ENCODE data around the gene ASAP2. TPM values are rescaled to one million over a fixed set of nuclear protein-coding genes. Genes with fewer than 3 reads are reported as not detected.
"Not testable (repeated sequence)": the region's sequence is repeated elsewhere in the genome, so short reads cannot be mapped to it uniquely, and the experiment has no call there.

Gene ASAP2
- total RNA-seq, 2 experiments from 2014 or later: 0.08 to 0.23 TPM

DNA sequence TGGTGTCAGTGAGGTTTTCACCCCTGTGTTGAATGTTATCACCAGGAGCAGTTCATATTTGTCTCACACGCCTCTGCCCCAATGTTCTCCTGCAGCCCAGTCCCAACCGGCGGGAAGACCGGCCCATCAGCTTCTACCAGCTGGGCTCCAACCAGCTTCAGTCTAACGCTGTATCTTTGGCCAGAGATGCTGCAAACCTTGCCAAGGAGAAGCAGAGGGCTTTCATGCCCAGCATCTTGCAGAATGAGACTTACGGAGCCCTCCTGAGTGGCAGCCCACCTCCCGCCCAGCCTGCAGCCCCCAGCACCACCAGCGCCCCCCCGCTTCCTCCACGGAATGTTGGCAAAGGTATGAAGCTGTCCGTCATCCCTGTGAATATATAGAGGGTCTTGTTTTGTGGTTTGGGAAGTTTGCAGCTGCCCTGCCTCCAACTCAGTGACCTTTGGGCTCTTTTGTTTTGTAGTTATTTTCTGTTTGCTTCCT is 181.6 kb downstream of the ASAP2 start:
- ChIA-PET POLR2A (no interaction called here), CTCF (interaction anchor here (0.7 to 1.2 kb wide), 2 partner anchors 32 to 1944 kb away, joined by 3 to 4 read pairs; no protein-coding TSS in a partner anchor)

- ChIA-PET CTCF (interaction anchor here (0.6 to 1.2 kb wide), 3 partner anchors 33 to 1945 kb away, joined by 3 to 4 read pairs (median 3); no protein-coding TSS in a partner anchor), POLR2A (no interaction called here)
These were observed 182.6 kb downstream of the ASAP2 start for GRCh38 chr2:9388950-9389911.

GRCh38 chr2:9390151-9390850 is 183.7 kb downstream of the ASAP2 start:
- CTCF ChIA-PET: no interaction called here
- POLR2A ChIA-PET: no interaction called here

GRCh38 chr2:9390991-9391390 is 184.4 kb downstream of the ASAP2 start:
- ChIA-PET CTCF (no interaction called here), POLR2A (no interaction called here)

- ChIA-PET POLR2A (no interaction called here), CTCF (interaction anchor here (0.7 kb wide), 1 partner anchor 11 kb away, joined by 3 read pairs; no protein-coding TSS in a partner anchor)
These were observed 185.5 kb downstream of the ASAP2 start for GRCh38 chr2:9391961-9392720.

DNA sequence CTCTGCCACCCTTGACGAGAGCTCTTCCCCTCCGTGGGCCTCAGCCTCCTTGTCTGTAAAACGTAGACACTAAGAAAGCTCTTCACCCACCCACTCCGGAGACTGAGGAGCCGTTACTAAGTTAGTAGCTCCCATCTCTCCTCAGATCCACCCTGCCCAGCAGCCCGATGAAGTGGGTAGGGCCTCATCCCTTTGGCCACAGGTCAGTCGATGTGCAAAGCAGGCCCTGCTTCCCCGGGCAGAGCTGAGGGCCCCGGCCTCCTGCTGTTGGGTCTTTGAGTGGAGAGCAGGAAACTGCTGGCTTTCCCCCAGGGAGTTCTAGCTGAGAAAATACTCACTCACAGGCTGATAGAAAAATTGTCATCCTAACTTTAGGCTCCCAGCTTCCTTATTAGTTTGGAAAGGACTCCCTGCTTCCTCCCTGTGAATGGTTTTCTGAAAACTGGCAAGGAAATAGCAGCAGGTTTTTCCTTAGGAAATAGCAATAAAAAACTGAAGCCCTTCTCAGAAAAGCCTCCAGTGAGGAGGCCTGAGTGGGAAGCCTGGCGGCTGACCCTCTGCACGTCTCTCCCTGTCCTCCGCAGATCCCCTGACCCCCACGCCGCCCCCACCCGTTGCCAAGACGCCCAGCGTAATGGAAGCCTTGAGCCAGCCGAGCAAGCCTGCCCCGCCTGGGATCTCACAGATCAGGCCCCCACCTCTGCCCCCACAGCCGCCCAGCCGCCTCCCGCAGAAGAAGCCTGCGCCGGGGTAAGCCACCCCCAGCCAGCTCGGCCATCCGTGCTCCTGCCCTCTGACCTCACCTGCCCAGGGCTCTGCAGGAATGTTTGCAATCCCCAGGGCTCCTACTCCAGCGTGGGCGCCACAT is 186.5 kb downstream of the ASAP2 start:
- ChIA-PET POLR2A (no interaction called here), CTCF (no interaction called here)

DNA sequence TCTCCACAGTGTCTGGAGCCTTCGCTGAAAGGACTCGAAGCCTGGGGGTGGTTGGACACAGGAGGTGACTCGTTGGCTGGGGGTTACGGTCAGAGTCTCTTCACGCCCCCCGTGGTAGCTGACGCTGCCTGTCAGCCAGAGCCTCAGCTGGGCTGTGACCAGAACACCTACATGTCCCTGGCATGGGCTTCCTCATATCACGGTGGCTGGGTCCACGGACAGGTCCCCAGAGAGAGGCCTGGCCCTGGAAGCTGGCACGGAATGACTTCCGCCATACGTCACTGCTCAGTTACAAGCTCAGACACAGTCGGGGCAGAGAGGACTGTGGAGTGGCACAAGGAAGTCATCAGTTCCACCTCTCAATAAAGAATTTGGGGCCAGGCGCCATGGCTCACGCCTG is 188.2 kb downstream of the ASAP2 start:
- ChIA-PET CTCF (no interaction called here), POLR2A (no interaction called here)

DNA sequence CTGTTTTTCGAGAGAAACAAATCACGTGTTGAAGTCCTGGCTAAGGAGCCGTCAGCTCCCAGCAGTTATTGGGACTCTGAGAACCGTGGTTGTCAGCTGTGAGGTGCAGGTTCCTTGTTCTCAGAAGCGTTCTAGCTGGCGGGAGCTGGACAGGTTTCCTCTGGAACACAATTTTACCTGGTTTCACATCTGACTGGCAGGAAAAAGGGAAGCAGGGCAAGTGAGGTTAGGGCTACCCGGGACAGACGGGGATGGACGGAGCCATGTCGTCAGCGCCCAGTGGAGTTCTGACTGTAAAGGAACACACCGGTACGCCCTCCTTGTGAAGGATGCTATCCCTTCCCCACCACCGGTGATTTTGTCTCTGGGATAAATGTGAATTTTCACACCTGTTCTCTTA is 190.6 kb downstream of the ASAP2 start:
- CTCF ChIA-PET: no interaction called here
- POLR2A ChIA-PET: no interaction called here

DNA sequence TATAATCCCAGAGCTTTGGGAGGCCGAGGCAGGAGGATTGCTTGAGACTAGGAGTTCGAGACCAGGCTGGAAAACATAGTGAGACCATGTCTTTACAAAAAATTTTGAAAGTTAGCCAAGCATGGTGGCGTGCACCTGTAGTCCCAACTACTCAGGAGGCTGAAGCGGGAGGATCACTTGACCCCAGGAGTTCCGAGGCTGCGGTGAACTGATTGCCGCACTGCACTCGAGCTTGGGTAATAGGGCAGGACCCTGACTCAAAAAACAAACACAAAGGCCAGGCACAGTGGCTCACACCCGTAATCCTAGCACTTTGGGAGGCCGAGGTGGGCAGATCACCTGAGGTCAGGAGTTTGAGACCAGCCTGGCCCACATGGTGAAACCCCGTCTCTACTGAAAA is 191.6 kb downstream of the ASAP2 start:
- CTCF ChIA-PET, POLR2A ChIA-PET: not testable (repeated sequence)

GRCh38 chr2:9398881-9399780 is 192.5 kb downstream of the ASAP2 start:
- POLR2A ChIA-PET: no interaction called here
- CTCF ChIA-PET: no interaction called here

DNA sequence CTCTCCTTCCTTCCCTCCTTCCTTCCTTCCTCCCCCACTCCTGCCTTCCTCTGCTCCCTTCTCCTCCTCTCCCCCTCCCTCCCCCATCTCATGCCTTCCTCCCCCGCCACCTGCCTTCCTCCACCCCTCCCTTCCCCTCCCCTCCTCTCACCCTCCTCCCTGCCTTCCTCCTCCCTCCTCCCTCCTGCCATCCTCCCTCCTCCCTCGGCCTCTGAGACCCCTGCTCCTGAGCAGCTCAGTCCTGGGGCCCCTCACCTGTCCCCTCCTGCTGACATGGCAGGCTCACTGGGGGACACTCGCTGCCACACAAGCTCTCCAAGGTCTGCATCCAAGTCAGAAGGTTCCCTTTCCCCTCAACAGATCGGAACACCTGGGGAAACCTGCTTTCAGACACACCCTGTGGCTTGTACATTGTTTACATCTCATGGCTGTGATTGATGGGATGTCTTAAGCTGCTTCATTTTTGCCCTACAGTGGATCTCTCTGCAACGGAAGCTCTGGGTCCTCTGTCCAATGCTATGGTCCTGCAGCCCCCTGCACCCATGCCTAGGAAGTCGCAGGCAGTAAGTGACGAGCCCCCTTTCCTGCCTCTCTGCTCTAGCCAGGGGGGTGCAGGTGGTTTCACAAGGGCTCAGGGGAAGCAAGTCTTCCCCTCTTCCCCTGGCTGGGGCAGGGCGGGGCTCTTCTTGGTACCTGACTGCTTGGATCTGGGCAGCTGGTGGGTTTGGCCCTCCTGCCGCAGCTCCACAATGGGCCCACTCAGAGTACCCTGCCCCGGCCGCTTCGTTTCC is 193.9 kb downstream of the ASAP2 start:
- POLR2A ChIA-PET: interaction anchor here (0.5 kb wide), 1 partner anchor 51 kb away, joined by 3 read pairs; no protein-coding TSS in a partner anchor

GRCh38 chr2:9401059-9401547 is 194.5 kb downstream of the ASAP2 start:
- CTCF ChIA-PET: no interaction called here
- POLR2A ChIA-PET: interaction anchor here (0.5 kb wide), 1 partner anchor 51 kb away, joined by 3 read pairs; no protein-coding TSS in a partner anchor

More for the DNA sequence above, 193.9 kb downstream of the ASAP2 start:
- CTCF ChIA-PET: no interaction called here

- POLR2A ChIA-PET: no interaction called here
- CTCF ChIA-PET: no interaction called here
These were observed 195.2 kb downstream of the ASAP2 start for GRCh38 chr2:9401646-9402371.

DNA sequence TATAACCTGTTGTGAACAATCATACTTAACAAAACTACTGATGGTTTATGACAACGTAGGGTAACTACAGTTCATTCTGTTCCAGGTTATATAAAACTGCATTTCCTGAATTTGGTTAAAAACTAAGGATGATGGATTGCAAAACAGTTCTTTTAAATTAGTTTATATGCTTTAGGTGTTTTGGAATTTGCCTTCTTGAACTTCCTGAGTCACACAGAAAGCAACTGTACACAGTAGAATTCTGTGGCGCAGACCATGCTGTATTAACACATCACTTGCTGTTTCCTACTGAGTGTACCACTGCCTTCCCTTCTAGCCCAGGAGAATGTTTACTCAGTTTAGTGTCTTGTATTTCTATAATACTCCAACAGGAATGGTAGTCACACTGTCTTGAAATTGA is 197.3 kb downstream of the ASAP2 start:
- ChIA-PET POLR2A (no interaction called here), CTCF (no interaction called here)

- POLR2A ChIA-PET: no interaction called here
- CTCF ChIA-PET: no interaction called here
These were observed 197.8 kb downstream of the ASAP2 start for GRCh38 chr2:9404451-9404850.

- POLR2A ChIA-PET: no interaction called here
- CTCF ChIA-PET: no interaction called here
These were observed 199.0 kb downstream of the ASAP2 start for GRCh38 chr2:9405636-9406035.

All from activated CD8-positive, alpha-beta memory T cell treated with anti-CD3 and anti-CD28 coated beads for 36 hours (primary cell).